ENCODE data around the gene TMBIM6. TPM values are rescaled to one million over a fixed set of nuclear protein-coding genes. Genes with fewer than 3 reads are reported as not detected.

Gene TMBIM6
- total and polyA plus RNA-seq, 2 experiments from 2014 or later: 534 to 805 TPM

DNA sequence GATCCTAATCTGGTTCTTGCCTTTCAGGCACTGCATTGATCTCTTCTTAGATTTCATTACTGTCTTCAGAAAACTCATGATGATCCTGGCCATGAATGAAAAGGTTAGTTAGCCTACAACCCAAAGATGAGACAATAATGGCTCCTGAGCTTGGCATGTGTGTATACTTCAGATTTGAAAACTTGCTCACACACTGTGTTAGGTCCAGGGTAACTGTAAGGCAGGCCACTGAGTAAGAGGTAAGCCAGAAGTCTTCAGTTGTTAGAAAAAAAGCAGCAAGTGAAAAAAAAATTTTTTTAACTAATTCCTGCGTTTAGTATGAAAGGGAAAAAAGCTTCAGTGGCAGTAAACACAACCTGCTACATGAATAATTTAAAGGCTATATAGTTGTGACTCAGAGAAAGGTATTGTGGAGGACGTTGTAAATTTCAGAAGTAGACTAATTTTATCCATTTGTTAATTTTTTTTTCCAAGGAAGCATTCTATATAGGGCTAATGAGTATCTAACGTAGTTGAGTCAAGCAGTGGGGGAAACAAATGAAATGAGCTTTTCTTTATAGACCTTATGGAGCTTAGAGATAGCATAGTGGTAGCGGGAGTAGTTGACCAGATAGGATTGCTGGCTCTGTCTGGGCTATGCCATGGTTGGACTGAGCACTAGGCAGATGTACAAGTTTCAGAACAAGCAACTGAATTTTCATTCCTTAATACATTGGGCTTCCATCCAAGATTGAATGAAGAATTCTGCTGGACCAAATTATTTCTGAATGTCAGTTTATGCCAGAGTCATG is 20.5 kb downstream of the TMBIM6 start:
- WGBS (ENCODE audit: low lambda C conversion rate, missing lambda C conversion rate): 96% methylated on average over 4 of the region's 4 CpGs

GRCh38 chr12:49762468-49762847 is 21.1 kb downstream of the TMBIM6 start:
- H4K20me1 ChIP-seq (ENCODE audit: insufficient read depth, poor library complexity, severe bottlenecking): peaks cover 17% of the 10 kb centered on the region
- TF ChIP-seq EZH2phosphoT487 (IDR thresholded peaks at IDR 0.05; ENCODE audit: low read depth, severe bottlenecking, unreplicated experiment): no peak
- TF ChIP-seq CTCF (IDR thresholded peaks at IDR 0.05; ENCODE audit: poor library complexity): no peak
- no peak for TF ChIP-seq EZH2 (IDR thresholded peaks at IDR 0.05; ENCODE audit: borderline replicate concordance)
- H3K4me1 ChIP-seq (ENCODE audit: insufficient read depth): no peaks in the 10 kb centered on the region
- H3K9me2 ChIP-seq (replicated peaks; ENCODE audit: insufficient read depth): no peaks in the 10 kb centered on the region
- H3K4me3 ChIP-seq: no peak overlapping the region
- no peaks in the 10 kb centered on the region for H3K9me3 ChIP-seq (ENCODE audit: low read depth)
- no peak overlapping the region for H2AFZ ChIP-seq
- no peak overlapping the region for H3K4me2 ChIP-seq
- H3K36me3 ChIP-seq (replicated peaks; ENCODE audit: insufficient read depth, low read depth): peaks cover 5% of the 10 kb centered on the region
- no peak for DNase-seq (ENCODE audit: low spot score)
- peaks cover 7% of the 10 kb centered on the region for H3K79me2 ChIP-seq
- WGBS (ENCODE audit: low lambda C conversion rate, missing lambda C conversion rate): 94% methylated on average over 5 of the region's 5 CpGs
- no peaks in the 10 kb centered on the region for H3K27me3 ChIP-seq
- no peak overlapping the region for H3K27ac ChIP-seq

More for the DNA sequence above, 20.5 kb downstream of the TMBIM6 start:
- Histone ChIP-seq H3K9me3 (ENCODE audit: low read depth) (no peaks in the 10 kb centered on the region), H2AFZ (no peak overlapping the region), H3K27me3 (no peaks in the 10 kb centered on the region), H3K4me1 (ENCODE audit: insufficient read depth) (no peaks in the 10 kb centered on the region), H3K4me2 (no peak overlapping the region), H4K20me1 (ENCODE audit: insufficient read depth, poor library complexity, severe bottlenecking) (peaks cover 23% of the 10 kb centered on the region), H3K27ac (no peak overlapping the region), H3K9me2 (replicated peaks; ENCODE audit: insufficient read depth) (no peaks in the 10 kb centered on the region), H3K4me3 (no peak overlapping the region), H3K36me3 (replicated peaks; ENCODE audit: insufficient read depth, low read depth) (peaks cover 5% of the 10 kb centered on the region), H3K79me2 (peaks cover 12% of the 10 kb centered on the region)
- no peak for DNase-seq (ENCODE audit: low spot score)
- TF ChIP-seq CTCF (IDR thresholded peaks at IDR 0.05; ENCODE audit: poor library complexity) (no peak), EZH2phosphoT487 (IDR thresholded peaks at IDR 0.05; ENCODE audit: low read depth, severe bottlenecking, unreplicated experiment) (no peak), EZH2 (IDR thresholded peaks at IDR 0.05; ENCODE audit: borderline replicate concordance) (no peak)

- Histone ChIP-seq H3K27ac (no peak overlapping the region), H3K79me2 (peaks cover 5% of the 10 kb centered on the region), H3K4me1 (ENCODE audit: insufficient read depth) (no peaks in the 10 kb centered on the region), H3K4me2 (no peak overlapping the region), H2AFZ (no peak overlapping the region), H3K36me3 (replicated peaks; ENCODE audit: insufficient read depth, low read depth) (peaks cover 5% of the 10 kb centered on the region), H3K9me2 (replicated peaks; ENCODE audit: insufficient read depth) (no peaks in the 10 kb centered on the region), H4K20me1 (ENCODE audit: insufficient read depth, poor library complexity, severe bottlenecking) (peaks cover 12% of the 10 kb centered on the region), H3K4me3 (no peak overlapping the region), H3K27me3 (no peaks in the 10 kb centered on the region), H3K9me3 (ENCODE audit: low read depth) (no peaks in the 10 kb centered on the region)
- peak; percentile 74 for DNase-seq (ENCODE audit: low spot score)
- WGBS (ENCODE audit: low lambda C conversion rate, missing lambda C conversion rate): 54% methylated on average over 8 of the region's 8 CpGs
- TF ChIP-seq EZH2phosphoT487 (IDR thresholded peaks at IDR 0.05; ENCODE audit: low read depth, severe bottlenecking, unreplicated experiment) (no peak), CTCF (IDR thresholded peaks at IDR 0.05; ENCODE audit: poor library complexity) (peak; percentile 61)
These were observed 21.7 kb downstream of the TMBIM6 start for GRCh38 chr12:49763006-49763591.
